DMS153 treated with DMSO at 0.1 percent for 48 hours (cell line): ENCODE measurements around the gene CLEC4M.
"Not testable (repeated sequence)": the region's sequence is repeated elsewhere in the genome, so short reads cannot be mapped to it uniquely, and the experiment has no call there.

Experiments used
- DNase-seq: peaks from one replicate; lab custom pipeline; 2025; ENCODE audit not compliant: unreplicated experiment; lab: John Stamatoyannopoulos, UW

The CLEC4M gene

GRCh38 chr19:7769171-7769570 is 6.1 kb downstream of the CLEC4M start:
- no peak for DNase-seq

DNA sequence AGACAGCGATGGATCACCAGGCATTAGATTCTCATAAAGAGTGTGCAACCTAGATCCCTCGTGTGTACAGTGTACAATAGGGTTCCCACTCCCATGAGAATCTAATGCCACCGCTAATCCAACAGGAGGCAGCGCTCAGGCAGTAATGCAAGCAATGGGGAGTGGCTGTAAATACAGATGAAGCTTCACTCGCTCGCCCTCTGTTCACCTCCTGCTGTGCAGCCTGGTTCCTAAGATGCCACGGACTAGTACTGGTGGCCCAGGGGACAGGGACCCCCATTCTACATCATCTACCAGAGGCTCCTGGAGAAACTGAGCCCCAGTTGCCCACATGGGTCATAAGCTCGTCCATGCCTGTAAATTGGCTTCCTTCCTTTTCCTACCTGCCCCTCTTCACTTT is 8.0 kb downstream of the CLEC4M start:
- DNase-seq: no peak

DNA sequence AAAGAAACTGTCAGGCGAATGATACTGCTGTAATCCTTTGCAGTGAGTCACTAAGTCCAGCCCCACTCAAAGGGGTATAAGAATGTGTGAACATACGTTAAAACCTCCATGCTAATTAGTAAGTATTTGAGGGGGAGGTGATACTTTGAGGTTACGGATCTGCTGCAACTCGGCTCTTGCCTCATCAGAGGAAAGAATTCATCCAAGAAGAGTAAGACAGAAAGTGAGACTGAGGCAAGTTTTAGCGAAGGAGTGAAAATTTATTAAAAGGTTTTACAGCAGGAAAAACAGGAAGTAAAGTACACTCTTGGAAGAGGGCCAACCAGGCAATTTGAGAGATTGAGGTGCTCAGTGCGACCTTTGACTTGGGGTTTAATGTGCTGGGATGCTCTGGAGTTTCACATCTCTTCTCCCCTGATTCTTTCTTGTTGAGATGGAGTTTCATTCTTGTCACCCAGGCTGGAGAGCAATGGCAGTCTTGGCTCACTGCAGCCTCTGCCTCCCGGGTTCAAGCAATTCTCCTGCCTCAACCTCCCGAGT is 9.8 kb downstream of the CLEC4M start:
- DNase-seq: no peak

DNA sequence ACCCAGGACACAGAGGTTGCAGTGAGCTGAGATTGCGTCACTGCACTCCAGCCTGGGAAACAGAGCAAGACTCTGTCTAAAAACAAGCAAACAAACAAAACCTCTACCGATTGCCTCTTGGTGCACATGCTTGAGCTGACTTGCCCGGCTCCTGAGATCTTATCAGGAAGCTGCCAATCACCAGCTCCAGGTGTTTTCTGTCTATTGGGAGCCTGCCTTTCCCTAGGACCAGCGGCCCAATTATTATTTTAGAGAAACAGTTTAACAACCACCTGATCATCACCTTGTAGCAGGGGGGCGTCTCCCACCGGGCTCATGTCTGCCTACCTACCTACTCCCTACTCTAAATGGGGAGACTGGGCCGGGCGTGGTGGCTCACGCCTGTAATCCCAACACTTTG is 10.8 kb downstream of the CLEC4M start:
- DNase-seq: no peak

GRCh38 chr19:7775761-7776160 is 12.7 kb downstream of the CLEC4M start:
- no peak for DNase-seq

- DNase-seq: no peak
Observed at GRCh38 chr19:7778081-7778480, 15.0 kb downstream of the CLEC4M start.

- no peak for DNase-seq
Observed at GRCh38 chr19:7779631-7780486, 16.8 kb downstream of the CLEC4M start.

DNA sequence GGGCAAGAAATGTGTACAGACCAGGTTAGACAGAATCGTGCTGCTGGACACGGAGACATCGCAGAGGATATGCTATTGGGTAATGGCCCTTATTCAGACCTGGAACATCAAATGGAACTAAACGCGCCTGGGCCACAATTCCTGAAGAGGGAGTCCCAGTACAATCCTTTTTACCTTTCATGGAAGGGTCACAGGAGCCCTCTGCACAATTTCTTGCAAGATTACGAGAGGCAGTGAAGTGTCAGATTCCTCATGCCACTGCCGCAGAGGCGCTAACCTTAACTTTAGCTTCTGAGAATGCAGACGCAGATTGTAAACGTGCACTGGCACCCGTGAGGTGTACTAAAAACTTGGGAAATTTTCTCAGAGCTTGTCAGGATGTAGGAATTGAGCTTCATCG is 18.1 kb downstream of the CLEC4M start:
- no peak for DNase-seq

DNA sequence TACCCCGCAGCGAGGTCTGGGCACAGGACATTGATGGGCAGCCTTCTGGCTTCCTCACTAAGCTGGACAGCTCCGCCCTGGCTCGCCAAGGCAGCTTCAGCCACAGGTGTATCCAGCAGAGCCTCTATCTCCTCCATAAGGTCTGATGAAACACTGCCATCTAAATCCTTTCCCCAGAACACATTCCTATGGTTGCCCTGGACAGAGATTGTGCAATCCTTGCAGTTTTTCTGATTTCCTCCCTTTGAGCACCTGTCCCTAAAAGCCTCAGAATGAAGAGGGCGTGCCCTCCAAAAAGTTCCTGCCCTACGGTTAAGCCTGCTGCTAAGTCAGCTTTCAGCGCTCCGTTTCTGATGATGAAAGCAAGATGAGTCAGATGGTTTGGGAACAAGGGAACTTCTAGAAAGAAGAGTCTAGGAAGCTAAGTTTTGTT is 21.0 kb downstream of the CLEC4M start:
- DNase-seq: no peak

- DNase-seq: no peak
Observed at GRCh38 chr19:7784856-7785255, 21.8 kb downstream of the CLEC4M start.

- no peak for DNase-seq
Observed at GRCh38 chr19:7787141-7787540, 24.1 kb downstream of the CLEC4M start.

GRCh38 chr19:7787602-7788177 is 24.6 kb downstream of the CLEC4M start:
- no peak for DNase-seq

DNA sequence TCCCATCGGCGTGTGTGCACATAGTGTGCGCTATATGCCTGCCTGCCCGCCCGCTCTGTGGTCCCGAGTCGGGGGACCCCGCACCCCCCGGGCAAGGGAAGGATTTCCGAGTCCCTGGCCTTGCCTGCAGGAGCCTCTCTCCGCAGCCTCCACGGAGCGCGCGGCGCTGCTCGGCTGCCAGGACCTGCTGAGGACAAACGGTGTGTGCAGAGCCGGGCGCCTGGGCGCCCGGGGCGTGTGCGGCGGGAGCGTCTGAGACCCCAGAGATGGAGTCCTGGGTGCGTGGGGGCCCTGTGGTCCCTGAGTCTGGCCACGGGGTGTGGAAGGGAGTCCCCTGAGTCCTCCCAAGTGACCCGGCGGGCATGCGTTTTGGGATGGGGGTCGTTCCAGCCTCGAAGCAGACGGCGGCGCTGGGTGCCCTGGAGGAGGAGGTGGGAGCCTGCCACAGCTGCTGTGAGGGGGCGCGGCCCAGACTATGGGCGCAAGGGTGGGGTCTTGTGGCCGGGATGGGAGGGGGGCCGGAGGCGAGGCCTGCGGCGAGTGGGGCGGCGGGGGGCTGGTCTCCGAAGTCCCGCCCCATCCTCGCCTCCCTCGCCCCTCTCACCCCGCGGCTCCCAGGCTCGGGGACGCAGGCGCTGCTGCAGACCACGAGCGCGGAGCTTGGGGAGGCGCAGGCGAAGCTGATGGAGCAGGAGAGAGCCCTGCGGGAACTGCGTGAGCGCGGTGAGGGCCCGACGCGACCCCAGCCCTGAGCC is 25.3 kb downstream of the CLEC4M start:
- no peak for DNase-seq

DNA sequence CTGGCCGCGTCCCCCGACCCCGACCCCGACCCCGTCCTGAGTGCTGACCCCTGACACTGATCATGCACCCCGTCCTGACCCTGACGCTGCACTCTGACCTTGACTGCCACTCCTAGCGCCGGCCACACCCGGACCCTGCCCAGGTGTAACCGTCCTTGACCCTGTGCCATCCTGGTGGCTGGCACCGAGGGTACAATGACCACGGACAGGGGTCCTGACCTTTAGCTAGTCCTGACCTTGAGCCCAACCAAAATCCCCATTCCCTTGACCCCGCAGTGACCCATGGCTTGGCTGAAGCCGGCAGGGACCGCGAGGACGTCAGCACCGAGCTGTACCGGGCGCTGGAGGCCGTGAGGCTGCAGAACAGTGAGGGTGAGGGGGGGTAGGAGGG is 25.9 kb downstream of the CLEC4M start:
- DNase-seq: no peak

DNA sequence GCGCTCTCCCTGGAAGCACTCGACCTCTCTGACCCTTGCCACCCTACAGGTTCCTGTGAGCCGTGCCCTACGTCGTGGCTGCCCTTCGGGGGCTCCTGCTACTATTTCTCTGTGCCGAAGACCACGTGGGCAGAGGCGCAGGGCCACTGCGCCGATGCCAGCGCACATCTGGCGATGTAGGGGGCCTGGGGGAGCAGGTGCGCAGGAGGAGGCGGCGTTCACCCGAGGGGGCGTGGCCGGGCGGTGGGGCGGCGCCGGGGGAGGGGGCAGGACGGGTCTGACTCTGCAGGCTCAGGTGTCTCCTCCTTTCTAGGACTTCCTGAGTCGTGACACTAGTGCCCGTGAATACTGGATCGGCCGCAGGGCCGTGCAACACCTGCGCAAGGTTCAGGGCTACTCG is 26.4 kb downstream of the CLEC4M start:
- no peak for DNase-seq

- DNase-seq: no peak
Observed at GRCh38 chr19:7790416-7790815, 27.4 kb downstream of the CLEC4M start.

DNA sequence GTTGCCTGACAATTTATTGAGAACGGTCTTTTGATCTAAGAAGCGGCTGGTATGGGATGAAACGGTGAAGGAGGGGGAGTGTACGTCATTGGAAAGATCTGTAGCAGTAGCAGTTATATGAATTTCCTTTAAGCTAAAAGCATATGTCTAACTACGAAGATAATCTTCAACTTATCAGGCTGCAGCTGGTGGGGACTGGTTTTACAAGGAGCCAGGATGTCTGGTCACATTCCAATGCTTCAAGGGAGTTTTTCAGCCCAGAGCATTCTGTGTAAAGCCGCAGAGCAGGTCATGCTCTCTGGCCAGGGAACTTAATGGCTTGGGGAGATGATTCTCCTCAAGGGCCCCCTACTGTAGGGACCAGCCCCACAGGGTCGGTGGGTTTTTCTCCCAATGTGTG is 29.2 kb downstream of the CLEC4M start:
- no peak for DNase-seq

- not testable (repeated sequence) for DNase-seq
Observed at GRCh38 chr19:7792701-7793100, 29.7 kb downstream of the CLEC4M start.

- DNase-seq: no peak
Observed at GRCh38 chr19:7793493-7793892, 30.4 kb downstream of the CLEC4M start.

DNA sequence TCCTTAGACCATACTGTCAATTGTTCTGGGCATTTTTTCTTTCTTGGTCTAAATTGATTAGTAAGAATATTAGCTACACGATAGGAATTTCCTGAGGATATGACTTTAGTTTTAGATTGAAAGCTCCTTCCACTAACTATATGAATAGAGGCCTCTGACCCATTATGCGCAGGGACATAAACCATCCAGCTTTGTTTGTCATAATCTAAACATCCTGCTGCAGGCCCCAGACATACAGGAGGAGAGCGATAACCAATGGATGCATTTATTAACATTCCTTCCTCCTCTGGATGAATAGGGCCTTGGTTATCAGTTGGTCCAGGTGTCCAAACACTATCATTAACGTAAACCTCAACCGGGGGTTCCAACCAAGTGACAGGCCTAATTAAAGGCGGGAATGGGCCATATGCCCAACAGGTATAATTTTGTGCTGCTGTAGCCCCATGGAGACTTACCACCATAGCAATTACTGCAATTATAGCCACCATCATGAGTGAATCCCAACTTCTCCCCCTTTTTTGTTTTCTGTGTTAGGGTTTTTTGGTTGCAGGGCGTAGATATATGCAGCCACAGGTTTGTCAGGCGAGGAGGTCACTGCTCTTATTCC is 32.6 kb downstream of the CLEC4M start:
- DNase-seq: peak; percentile 18

DNA sequence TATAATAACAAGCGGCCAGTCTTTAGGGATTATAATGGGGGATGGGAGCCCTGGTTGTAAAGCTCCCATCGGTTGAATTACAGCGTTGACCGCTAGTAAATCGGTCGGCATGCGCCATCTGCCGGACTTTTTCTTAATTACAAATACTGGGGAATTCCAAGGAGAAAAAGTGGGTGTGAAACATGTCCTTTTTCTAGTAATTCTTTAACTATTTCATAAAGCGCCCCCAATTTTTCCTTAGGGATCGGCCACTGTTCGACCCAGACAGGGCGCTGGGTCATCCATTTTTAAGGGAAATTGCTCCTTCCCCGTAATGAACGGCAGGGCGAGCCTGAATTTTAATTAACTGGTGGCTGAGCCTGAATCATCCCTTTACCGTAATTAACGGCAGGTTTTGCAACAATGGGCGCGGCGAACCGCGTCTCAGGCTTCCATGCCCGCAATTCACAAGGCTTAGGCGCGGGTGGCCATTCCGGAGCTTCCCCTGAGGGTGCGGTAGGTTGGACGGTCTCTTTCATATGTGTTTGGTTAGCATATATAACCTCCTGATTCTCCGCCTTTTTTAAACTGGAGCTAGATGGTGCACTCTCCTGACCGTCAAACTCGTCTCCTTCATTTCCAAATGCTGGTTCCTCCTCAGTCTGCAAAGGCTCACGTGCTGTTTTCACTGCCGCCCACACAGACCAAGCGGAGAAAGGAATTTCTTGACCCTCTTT is 36.8 kb downstream of the CLEC4M start:
- DNase-seq: peak; percentile 52
